Measurements from ENCODE around the gene CDH13.

CDH13 gene

DNA sequence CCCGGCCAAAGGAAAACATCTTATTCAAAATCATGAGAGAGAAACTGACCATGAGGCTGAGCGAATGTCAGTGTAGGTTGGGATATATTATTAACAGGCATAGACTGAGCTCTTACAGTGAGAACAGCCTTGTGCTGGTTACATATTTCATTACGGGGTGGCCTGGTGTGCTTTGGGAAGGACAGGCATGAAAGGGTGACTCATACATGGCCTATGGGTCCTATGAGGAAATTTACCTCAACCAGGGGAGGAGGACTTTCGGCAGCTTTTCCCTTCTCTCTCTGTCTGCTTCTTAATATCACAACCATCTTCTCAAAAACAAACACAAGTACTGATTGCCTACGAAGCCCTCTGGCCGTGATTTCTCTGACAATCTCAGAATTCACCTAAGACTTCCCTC lies 579.1 kb downstream of the CDH13 start:
- no peak for FAIRE-seq

GRCh38 chr16:83206426-83206825 lies 579.7 kb downstream of the CDH13 start:
- no peak for FAIRE-seq

DNA sequence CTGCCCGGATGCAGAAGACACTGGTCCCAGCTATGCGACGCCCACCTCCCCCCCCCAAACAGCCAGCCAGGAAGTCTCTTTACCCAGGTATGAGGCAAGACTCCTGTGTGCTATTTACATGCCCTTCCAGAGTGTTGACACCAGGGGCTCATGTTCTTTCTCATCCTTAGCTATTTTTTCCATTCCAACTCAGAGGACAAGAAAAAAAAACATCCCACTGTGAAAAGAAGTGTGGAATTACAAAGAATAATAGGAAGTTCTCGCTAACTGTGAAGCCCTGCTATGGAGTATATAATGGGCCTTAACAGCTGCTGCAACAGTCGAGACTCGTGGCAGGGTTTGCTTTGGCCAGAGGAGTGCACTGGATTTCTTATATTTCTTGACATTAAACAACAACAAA lies 584.9 kb downstream of the CDH13 start:
- FAIRE-seq: no peak

- no peak for FAIRE-seq
These were observed 585.6 kb downstream of the CDH13 start for GRCh38 chr16:83212301-83212841.

- FAIRE-seq: no peak
These were observed 587.9 kb downstream of the CDH13 start for GRCh38 chr16:83214671-83215070.

GRCh38 chr16:83215406-83216001 lies 588.7 kb downstream of the CDH13 start:
- FAIRE-seq: no peak

DNA sequence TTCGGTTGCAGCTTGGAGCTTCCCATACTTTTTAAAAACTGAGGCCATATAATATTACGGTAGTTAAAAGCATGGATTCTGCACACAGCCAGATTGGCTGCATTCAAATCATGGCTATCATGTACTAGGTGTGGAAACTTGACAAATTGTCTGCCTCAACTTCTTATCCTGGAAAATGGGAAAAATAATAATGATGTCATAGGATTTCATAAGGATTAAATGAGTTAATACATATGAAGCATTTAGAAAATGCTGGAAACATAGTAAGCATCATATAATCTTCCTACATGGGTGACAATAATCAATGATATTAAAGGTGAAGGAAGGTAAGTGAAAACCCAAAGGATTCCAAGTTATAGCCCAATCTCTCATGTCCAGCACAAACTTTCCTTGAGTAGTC lies 592.5 kb downstream of the CDH13 start:
- no peak for FAIRE-seq

DNA sequence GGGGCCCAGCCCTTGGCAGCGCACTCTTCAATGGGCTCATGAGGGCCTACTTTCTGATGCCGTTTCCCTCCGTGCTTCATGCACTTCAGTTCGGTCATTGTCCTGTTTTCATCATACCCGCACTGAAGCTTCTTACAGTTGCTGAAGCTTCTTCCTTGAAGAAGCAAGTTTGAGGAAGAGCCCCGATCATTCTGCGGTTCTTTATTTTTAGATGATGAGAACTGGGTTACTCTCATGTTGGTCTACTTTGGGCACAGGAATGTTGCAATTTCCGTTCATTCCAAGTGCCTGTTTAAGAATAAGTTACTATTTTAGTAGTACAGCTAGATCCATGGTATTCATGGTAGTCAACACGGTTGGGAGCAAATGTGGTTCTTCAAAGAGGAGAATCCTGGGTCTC lies 593.3 kb downstream of the CDH13 start:
- no peak for FAIRE-seq

- no peak for FAIRE-seq
These were observed 597.9 kb downstream of the CDH13 start for GRCh38 chr16:83224642-83225041.

DNA sequence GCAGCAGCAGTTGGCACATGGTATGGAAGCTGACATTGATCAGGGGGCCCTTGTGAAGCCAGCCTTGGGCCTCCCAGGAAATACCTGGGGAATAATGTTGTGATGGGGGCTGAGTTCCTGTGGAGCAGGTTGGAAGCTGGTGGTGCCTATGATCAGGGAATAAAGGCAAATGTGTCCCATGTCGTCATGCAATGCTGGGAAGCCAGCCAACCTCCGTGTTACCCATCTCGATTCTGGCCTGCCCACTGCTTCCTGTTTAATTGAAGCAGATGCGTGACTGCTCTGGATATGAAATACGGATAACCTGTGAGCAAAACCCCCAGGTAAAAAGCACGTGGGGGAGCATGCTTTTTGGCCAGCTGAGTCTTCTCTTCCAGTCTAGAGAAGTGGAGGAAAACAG lies 600.6 kb downstream of the CDH13 start:
- FAIRE-seq: no peak

- no peak for FAIRE-seq
These were observed 605.0 kb downstream of the CDH13 start for GRCh38 chr16:83231729-83232128.

DNA sequence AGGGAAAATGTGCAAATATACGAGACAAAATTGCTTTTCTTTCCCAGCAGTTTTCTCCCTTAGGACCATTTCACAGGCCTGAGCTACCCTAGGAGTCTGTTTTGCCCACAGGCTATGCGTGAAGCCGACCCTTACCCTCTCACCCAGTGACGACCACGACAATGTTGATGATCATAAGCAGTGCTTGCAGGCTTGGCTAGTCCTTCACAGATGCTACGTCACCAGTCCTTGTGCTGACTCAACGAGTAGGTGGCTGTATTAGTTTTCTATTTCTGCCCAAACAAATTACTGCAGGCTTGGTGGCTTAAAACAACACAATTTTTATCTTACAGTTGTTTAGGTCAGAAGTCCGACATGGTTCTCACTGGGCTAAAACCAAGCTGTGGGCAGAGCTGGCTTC lies 606.4 kb downstream of the CDH13 start:
- no peak for FAIRE-seq

DNA sequence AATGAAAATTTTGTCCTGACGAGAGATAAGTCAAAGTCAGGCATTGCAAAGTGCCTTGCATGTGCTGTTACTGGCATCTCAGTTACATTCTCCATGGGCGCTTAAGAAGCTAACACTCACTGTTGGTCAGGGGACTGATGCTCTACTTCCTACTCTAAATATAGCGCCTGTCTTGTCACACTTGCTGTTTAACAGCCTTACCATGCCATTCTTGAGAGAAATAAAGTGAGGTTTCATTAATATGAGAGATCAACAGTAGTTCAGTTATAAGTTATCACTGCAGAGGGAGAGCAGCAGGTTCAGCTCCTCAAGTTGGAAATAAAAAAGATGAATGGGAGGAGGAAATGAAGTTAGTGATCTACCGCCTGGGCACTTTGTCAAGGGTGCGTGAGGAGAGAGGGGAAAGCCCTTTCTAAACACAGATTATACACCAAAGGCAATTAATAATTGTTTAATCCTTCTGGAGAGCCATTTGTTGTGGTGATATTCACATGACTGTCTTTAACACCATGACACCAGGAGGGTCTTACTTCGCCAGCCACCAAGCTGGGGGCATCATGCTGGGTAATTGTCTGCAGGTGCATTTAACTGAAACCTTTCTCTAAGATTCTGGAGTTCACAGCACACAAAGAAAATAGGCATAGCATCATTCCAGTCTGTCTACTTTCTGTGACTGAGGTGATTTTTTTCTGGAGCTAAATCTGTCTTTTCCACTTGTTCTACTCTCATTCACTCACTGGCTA lies 612.4 kb downstream of the CDH13 start:
- no peak for FAIRE-seq

GRCh38 chr16:83244057-83244456 lies 617.3 kb downstream of the CDH13 start:
- FAIRE-seq: no peak

- FAIRE-seq: no peak
These were observed 618.3 kb downstream of the CDH13 start for GRCh38 chr16:83245061-83245460.

DNA sequence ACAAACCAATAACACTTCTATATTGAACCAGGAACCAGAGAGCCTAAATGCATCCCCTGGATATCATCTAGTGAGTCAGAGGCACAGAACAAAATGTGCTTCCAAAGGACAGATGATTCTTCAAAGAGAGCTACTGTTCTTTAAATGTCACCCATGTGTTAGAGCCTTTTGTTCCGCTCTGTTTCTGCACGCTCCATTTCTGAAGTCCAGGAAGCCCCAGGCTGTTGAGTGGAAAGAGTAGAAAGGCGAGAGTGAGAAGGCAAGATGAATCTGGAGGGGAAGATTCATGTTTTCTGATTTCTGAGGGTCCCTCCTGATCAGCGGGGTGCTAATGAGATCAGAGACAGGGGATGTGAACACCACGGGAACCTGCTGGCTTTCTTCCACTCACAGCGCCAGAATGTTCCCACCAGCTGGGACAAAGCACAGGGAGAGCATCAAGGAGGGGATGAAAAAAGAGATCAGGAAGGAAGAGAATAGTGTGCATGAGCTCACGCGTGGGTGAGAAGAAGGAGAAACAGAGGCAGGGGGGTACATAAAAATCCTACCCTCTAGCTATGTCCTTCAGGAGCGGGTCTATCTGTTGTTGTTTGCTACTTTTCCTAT lies 621.1 kb downstream of the CDH13 start:
- FAIRE-seq: no peak

DNA sequence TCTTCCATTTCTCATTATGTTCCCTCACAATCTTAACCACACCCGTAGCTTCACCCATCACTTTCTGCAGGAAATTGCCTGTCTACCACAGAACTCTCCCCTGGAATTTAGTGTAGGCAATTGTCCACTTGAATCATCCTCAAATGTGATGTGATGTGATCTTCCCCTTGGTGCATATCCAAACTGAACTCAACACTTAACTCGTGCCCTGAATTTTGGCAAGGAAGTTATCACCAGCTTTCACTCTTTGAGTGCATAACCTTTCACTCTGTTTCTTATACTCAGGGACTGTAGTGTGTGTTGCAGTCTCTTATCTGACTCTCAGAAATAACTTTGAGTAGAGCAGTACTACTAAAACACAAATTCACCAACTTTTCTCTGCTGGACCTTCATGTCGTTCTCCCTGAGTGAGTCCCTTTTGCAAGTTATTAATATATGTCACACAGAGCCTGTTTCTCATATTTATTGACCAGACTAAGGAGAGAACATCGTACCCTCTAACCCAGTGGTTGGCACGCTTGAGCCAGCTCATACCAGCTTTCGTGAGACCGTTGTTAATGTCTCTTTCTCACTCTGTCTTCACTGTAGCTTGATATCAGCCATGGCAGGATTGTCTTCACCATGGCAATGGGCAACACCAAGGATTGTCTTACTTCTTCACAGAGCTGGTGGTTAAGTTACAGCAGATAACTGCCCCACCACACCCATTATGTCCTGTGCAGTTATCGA lies 622.1 kb downstream of the CDH13 start:
- FAIRE-seq: no peak

DNA sequence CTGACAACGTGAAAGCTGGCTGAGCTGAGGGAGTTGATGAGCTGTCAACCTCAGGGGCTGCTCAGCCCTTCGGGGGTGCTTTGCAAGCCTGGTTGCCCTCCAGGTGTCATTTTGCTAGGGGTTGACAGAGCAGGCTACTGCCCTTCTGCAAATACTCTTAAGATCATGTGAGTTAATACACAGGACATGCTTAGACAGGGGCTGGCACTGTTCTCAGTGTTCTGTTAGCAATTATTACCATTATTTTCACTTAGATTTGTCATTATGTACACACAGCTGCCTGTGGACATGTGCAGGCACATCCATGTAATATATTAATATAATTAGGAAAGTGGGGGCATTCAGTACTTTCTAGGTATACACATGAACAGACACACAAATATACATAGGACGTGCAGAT lies 626.8 kb downstream of the CDH13 start:
- no peak for FAIRE-seq

DNA sequence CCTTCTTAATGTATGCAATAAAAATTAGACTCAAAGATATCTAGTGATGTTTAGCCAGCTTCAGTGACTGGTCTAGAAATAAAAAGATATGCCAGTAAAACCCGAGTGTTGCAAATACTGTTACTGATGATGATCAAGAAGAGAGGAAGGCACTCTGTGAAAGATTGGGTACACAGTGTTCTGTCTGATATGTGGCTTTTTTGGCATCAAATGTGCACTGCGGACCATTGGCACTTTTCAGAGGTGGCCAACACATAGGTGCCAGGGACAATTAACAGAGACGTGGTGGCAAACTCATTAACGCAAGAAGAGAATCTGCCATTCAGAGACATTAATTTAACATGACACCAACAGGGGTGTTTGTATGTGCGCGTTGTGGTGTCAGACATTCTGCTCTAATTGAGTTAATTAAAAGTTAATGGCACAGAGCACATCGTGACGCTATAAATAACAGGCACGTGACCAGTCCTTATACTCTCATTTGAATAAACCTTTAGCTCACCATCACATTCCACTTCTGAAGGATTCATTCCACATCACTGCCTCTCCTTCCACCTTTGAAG lies 631.7 kb downstream of the CDH13 start:
- FAIRE-seq: no peak

GRCh38 chr16:83266848-83267553 lies 640.2 kb downstream of the CDH13 start:
- no peak for FAIRE-seq

- FAIRE-seq: no peak
These were observed 641.4 kb downstream of the CDH13 start for GRCh38 chr16:83268169-83268568.

- FAIRE-seq: no peak
These were observed 642.3 kb downstream of the CDH13 start for GRCh38 chr16:83269048-83269447.

DNA sequence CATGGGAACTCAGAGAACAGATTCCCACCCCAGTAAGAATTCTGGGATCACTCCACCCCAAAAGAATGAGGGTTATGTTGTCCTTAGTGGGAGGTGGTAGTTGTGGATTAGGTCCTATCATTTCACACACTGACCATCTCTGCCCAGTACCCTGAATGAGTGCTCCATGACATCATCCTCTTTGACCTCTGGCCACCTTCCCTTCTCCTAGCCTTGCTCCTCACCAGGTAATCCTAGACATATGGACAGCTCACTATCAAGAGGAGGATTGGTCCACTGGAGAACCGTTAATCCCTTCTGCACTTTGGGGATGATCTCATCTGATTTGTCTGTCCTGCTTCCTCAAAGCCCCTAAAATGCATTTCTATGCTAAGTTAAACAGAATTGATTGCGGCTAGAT lies 642.8 kb downstream of the CDH13 start:
- FAIRE-seq: no peak
